Amniotic stem cell (primary cell): ENCODE measurements around the gene FHOD3.

Experiments
- DNase-seq: peaks from one replicate; lab custom pipeline; 2025; lab: John Stamatoyannopoulos, UW

Gene FHOD3

GRCh38 chr18:36667811-36668210 lies 370.3 kb downstream of the FHOD3 start:
- DNase-seq, result no peak

- DNase-seq, result no peak
These were observed 370.8 kb downstream of the FHOD3 start for GRCh38 chr18:36668349-36668748.

DNA sequence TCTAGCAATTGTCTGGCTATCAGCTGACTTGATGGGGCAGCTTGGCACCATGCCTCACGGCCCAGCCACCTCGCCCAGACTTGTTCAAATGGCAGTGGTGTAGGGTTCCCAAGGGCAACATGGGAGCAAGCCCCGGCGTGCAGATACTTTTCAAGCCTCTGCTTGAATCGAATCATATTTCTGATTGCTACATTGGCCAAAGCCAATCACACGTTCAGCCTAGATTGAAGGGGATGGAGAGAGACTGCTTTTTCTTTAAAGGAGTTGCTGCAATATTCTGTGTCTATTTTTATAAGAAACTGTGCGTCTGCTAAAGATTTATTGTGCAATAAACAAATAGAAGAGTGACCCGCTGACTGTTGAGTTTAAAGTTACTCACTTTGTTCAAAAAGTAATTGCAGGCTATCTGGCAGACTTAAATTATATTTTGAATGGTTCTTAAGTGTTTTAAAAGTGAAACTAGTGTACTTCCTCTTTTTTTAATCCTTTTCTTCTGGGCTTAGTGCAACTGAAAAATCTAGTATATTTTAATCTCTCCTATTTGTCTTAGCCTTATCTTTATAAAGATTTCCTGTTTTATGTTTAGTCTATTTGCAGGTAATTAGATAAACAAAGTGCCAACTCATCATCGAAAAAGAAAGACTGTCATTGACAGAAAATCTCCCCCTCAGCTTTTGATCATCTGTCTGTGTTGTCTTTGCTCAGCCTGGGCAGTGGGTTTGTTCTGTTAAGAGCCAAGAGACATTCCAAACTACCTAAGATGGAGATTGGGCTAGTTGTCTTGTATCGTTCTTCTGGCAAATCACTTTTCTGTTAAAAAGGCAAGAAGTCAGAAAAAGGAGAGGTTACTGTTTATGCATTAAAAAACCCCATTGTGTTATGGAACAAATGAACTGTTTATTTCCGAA lies 375.2 kb downstream of the FHOD3 start:
- no peak for DNase-seq

DNA sequence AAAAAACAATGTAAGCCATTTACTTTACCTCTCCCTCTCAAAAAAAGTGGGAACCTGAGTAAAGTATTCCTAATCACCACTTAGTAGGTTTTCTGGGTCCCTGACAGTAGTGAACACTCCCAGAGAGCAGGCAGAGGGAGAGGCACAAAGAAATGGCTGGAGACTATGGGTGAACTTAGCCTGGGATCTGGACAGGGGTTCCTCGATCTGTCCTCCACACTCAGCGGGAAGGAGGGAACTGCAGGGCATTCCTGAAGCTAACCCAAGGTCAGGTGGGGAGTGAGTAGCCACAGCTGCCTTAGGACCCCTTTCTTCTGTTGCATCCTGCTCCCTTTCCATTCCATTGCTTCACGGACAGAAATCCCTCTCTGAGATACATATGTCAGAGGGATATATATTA lies 375.9 kb downstream of the FHOD3 start:
- no peak for DNase-seq

DNA sequence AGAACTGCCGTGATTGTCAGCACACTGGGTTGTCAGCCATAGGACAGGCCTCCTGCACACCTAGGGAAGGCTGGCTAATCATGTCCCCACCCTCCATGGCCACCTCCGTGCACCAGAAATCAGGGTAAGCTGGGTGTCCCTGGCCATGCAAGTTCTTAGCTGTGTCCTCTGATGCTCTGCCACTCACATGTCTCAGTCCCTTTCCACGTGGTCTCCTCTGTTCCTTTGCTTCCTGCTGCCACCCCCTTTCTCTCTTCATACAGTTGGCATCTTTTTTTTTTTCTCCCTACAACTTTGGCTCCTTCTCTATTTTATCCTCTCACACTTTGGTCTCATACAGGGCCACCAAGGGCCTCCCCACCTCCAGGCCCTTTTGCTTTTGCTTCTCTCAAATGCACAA lies 377.6 kb downstream of the FHOD3 start:
- no peak for DNase-seq

GRCh38 chr18:36675542-36675941 lies 378.0 kb downstream of the FHOD3 start:
- DNase-seq, result no peak

DNA sequence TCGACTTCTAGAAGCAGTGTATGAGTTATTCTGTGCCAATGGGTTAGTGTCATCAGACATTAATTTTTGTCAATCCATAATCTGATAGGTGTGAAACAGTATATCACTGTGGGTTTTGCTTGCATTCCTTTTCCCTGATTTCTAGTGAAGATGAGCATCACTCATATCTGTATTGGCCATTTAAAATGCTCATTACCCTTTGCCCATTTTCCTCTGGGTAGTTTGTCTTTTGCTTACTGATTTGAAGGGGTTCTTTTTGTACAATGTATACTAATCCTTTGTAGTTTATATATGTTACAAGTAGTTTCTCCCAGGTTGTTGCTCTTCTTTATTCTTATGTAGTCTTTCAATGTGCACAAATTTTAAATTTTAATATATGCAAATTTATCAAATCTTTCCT lies 379.1 kb downstream of the FHOD3 start:
- DNase-seq, result no peak

GRCh38 chr18:36680042-36680441 lies 382.5 kb downstream of the FHOD3 start:
- no peak for DNase-seq

- no peak for DNase-seq
These were observed 388.1 kb downstream of the FHOD3 start for GRCh38 chr18:36685580-36685979.

DNA sequence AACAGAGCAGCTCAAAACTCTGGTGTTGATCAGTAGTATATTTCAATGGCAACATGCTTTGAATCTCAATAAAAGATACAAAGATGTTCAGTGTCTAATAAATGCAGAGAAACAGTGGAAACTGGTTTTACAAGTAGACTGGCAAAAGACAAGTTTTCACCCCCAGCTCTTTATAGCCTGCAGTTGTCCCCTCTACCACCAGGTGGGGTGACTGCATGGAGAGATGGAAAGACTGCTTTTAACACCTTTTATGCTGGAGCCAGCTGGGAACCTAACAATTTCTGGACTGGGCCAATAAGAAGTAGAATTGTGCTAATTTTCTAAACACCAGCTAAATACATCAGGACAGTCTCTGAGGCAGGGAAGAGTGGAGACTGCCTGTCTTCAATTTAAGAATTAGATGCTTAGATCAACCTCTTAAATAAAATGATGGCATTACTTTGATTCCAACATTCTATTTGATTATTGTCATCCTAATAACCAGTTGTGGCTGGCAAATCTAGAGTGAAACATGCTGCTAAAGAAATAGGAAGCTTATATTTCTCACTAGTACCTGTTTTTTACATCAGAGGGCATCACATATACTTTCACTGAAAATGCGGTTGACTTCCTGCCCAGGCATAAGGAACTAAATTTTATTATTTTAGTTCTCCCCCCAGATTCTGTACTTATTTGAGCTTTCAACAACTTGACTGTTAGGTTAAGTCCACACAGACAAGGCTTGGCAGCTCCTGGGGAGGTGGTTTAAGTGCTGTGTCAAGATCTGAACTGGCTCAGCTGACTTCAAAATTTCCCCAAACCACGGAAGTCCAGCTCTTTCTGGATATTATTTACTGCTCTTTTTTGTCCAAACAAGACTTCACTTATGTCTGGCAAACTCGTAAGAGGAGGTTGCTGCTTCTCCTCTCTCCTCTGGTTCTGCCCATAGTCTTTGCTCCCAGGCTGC lies 390.8 kb downstream of the FHOD3 start:
- peak; percentile 37 for DNase-seq

DNA sequence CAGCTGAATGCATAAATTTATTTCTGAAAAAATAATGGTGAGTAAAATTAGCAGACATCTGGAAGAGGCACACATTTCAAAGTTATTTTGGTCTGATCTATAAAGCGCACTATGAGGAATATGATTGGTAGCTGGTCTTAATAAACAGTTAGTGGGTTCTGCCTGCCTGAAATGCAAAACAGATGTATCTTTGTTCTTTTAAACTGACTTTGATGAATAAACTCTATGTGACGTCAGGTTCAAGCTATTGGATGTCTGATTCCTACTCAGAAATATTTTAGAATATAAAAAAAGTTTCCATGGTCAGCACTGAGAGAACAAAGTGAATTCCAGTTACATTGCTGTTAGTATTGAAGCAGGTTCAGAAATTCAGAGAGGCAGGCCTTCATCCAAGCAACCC lies 394.9 kb downstream of the FHOD3 start:
- peak; percentile 78 for DNase-seq

GRCh38 chr18:36692921-36693332 lies 395.4 kb downstream of the FHOD3 start:
- DNase-seq, result no peak

DNA sequence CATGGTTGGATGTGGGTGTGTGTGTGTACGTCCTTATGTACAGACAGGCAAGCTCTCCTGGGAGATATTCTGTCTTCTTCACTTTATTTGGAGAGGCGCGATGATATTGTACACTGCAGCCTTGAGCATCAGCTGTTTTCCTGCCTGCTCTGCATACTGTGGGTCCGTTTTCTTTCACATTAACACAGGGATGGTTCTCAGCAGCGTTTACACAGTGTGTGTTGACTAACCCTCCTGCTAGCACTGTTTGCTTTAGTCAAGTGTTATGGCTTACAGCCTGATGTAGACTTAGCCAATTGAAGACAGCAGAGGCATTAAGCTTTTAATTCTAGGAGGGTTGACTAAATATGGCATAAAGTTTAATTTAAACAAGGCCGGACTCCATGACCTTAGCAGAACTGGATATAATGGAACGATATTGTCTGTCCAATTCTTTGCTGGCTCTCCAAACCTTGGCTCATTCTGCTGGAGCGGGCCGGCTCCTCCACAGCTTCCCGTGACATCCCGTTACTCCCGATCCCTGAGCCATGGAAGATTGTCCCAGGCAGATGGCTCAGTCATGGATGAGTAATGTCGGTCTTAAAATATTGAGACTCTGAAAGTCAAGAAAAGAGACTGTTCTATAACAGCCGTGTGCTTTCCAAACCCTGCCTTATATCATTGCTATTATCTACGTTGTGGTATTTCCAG lies 396.6 kb downstream of the FHOD3 start:
- peak; percentile 26 for DNase-seq

DNA sequence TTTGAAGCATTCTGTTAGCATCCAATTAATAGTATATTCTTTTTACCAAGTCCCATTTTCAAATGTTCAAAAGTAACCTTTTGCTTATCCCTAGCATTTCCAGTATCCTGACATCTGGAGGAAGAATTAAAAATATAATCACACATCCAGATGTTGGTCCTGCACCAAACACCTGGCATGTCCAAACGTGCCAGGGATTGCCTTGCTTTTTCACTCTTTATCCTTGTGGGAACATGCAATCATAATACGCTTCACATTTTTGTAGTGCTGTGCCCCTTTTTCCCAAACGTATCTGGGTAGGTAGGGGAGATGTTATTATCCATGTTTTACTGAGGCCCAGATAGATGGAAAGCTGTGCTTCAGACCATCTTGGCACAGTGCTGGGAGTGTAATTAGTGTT lies 398.3 kb downstream of the FHOD3 start:
- no peak for DNase-seq

DNA sequence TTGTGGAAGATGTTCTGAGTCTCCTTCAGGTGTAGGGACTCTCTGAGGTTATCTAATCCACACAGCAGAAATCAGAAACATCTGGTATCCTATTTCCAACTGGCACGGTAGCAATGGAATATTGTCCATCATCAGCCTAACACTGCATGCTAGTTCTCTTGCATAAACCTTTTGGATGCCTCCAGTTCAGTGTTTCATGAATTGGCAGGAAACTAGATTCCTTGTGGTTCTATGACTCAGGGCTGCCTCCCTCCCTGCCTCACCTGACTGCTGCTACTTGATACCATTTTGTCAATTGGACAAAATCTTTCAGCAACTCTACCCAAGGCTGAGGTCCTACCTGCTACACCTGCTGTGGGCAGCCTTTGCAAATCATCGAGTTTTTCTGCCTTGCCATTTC lies 400.4 kb downstream of the FHOD3 start:
- peak; percentile 61 for DNase-seq

GRCh38 chr18:36700955-36701354 lies 403.4 kb downstream of the FHOD3 start:
- DNase-seq, result no peak

- DNase-seq, result no peak
These were observed 405.0 kb downstream of the FHOD3 start for GRCh38 chr18:36702401-36703013.

GRCh38 chr18:36704156-36704555 lies 406.6 kb downstream of the FHOD3 start:
- DNase-seq, result no peak

DNA sequence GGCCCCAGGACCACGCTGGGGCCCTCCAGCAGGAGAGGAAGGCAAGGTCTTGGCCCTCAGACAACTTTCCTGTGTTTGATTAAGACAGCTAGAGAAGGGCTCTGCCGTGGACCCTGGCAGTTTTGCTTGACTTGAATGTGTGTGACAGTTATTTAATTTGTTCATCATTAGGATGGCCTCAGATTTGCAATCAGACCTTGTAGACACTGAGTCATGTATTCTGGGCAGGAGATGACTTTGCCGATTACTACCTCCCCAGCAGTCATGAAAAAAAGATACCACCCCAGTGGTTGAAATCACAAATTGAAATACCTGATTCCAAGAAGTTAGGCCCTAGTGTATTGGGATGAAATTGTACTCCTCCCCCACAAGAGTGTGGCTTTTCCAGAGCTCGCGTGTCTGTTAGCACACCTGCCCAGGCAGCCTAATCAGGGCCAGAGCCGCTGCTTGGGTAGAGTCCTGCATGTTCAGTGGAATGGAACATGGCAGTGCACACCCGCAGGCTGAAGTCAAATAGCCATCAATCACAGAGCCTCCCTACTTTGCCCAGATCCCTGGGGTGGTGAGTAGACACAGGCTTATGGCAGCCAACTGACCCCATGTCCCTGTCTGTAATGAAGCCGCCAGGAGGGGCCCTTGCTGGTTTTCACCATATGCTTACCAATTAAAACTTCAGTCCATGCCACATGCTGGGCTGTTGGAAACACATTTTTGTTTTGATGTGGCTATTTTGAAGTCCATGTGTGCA lies 408.8 kb downstream of the FHOD3 start:
- DNase-seq, result no peak

GRCh38 chr18:36708366-36708765 lies 410.9 kb downstream of the FHOD3 start:
- DNase-seq, result no peak

- DNase-seq, result no peak
These were observed 411.8 kb downstream of the FHOD3 start for GRCh38 chr18:36709315-36709714.
